SK-MEL-5 (cell line): ENCODE data around the gene GPR89A. TPM values are rescaled to one million over a fixed set of nuclear protein-coding genes. Genes with fewer than 3 reads are reported as not detected.
"Not testable (repeated sequence)": the region's sequence is repeated elsewhere in the genome, so short reads cannot be mapped to it uniquely, and the experiment has no call there.

Experiments
- DNase-seq: peaks from one replicate; pipeline ENCODE4 v3.0.0-alpha.2; 2016; ENCODE audit warnings: low read depth, low spot score
- in situ Hi-C: cut with HindIII; loops from 2 replicates; pipeline ENCODE4 v1.10.0; 2016; ENCODE audit warnings: low sequenced_read_pairs, high pct_unique_total_duplicates, low pct_unique_long_range_greater_than_20kb
- total RNA-seq: library from RNA; depleted of rRNA; stranded (reverse); fragments of >200 nt; shearing (Covaris generic); gene quantifications from 2 replicates; pipeline ENCODE4 v1.2.3, GENCODE V29; 2014; rRNA removed

Gene GPR89A
- total RNA-seq, 1 experiment from 2014 or later, result 62.4 TPM

GRCh38 chr1:145707183-145707867 is 99.5 kb downstream of the GPR89A start, which contains the start of gene PDZK1:
TSS of gene PDZK1 (minus strand) at chr1:145707368. CDS start at chr1:145688021, 19,347 bp downstream.
- no peak for DNase-seq
- in situ Hi-C loops, result no loop called here

DNA sequence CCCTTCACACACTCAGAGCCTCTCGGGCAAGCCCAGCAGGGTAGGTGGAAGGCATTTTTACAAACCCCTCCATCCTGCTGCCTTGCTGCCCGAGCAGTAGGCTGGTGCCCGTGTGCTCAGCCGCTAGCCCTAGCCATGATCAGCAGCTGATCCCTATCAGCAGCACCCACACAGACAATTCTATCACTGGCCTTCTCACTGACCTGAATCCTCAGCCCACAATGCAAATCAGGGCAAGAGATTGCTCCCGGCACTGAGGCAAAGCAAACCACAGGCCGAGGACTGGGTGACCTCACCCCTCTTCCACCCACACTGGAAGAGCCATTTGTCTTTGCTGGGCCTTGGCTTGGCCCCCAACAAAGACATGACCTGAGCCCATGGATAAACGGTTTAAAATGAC is 100.3 kb downstream of the GPR89A start:
- in situ Hi-C loops, result no loop called here
- DNase-seq, result no peak

DNA sequence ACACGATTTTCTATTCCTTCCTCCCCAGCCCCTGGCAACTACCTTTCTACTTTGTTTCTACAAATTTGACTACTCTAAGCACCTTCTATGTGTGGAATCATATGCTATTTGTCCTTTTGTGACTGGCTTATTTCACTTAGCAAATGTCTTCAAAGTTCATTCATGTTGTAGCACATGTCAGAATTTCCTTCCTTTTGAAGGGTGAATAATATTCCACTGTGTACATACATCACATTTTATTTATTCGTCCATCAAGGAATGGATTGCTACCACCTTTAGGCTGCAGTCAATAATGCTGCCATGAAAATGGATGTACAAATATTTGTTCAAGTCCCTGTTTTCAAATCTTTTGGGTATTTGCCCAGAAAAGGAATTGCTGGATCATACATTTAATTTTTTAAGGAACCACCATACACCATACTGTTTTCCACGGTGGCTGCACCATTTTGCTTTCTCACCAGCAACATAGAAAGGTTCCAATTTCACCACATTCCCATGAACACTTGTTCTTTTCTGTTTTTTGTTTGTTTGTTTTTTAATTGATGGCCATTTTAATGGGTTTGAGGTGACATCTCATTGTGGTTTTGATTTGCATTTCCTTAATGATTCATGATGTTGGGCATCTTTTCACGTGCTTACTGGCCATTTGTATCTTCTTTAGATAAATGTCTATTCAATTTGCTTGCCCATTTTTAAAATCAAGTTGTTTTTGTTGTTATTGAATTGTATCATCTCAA is 102.7 kb downstream of the GPR89A start:
- no peak for DNase-seq
- in situ Hi-C loops, result no loop called here

DNA sequence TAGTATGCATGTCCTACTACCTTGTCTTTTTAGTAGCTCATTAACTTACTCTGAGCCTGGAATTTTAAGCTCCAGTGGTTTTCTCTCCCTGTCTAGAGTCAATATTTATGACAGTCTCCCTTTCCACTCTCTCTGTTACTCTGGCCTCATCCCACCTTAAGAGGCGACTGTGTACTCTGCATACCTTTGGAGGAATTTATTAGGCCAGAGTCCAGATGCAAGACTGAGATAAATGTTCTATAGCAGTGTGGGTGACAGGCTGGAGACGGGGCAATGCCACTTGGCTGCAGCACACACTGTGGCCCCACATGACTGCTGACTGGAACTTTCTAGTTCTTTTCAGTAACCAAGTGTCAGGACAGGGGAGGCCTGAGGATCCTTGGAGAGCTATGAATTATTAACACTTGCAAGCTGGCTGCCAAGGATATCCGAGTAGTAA is 103.4 kb downstream of the GPR89A start:
- no peak for DNase-seq
- in situ Hi-C loops, result no loop called here

GRCh38 chr1:145714524-145715111 is 106.8 kb downstream of the GPR89A start:
- no peak for DNase-seq
- in situ Hi-C loops, result no loop called here

DNA sequence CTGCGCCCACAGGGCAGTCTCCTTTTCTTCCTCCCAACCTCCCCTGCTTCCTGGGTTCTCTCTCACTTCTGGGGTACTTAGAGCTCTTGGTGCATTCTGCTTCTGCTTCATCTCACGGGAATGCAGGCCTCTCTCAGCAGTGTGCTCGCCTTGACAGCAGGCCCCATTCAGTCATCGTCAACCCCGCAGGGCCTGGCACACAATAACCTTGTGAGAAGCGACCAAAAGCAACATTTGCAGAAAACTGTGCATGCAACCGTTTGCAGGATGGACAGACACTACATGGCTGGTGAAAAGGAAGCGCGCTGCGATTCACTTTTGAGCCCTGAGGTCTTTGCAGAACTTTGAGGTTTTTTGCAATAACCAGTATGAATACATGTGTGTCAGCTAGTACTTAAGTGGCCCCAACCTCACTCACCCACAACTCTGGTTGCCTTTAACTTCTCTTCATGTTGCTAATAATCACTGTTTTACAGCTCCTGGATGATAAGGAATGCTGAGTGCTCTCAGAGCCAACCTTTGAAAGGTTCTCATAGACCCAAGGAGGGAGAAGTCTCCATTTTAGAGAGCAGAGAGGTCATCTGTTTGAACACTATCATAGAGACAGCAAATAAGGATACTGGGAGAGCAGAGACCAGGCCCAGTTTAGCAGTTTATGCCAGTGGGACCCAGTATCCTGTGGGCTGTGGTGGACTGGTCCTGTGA is 109.0 kb downstream of the GPR89A start:
- in situ Hi-C loops, result no loop called here
- DNase-seq, result peak; percentile 73

DNA sequence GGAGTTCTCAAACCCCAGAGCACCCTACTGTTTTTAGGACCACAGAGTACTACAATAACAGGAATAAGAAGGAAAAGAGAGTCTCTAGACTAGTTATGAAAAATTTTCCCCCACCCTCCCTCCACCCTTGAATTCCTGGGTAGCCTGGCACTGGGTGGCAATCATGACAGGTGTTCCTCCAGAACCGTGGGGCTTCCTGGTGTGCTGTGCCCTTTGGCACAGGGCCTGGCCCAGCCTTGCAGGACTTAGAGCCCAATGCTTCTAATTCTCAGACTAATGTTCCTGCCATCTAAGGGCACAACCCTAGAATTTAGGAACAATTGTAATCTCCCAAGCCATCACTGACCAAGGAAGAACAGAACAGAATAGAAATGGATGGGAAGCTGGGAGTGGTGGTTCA is 110.0 kb downstream of the GPR89A start:
- in situ Hi-C loops, result no loop called here
- no peak for DNase-seq

- DNase-seq, in situ Hi-C loops: not testable (repeated sequence)
Observed at GRCh38 chr1:145718465-145718864, 110.7 kb downstream of the GPR89A start.

- in situ Hi-C loops, result no loop called here
- no peak for DNase-seq
Observed at GRCh38 chr1:145719230-145720079, 111.7 kb downstream of the GPR89A start, which contains the start of gene CD160. TSS of gene CD160 (plus strand) at chr1:145719499. CDS start at chr1:145728328, 8,829 bp downstream.

Other genes with a start within 250 kb of the GPR89A start
- 2.0 and 2.8 TPM in 2 replicates for gene NBPF20, start 182.4 kb upstream of the GPR89A start, total RNA-seq
- gene PDZK1, start 99.4 kb downstream of the GPR89A start, total RNA-seq, result 0.50 and 0.77 TPM in 2 replicates
- gene CD160, start 111.5 kb downstream of the GPR89A start, total RNA-seq, result 3.0 and 4.0 TPM in 2 replicates
- 18.2 and 19.6 TPM in 2 replicates for gene RNF115, start 216.1 kb downstream of the GPR89A start, total RNA-seq
- 55.8 and 61.3 TPM in 2 replicates for gene POLR3C, start 216.2 kb downstream of the GPR89A start, total RNA-seq
- gene NUDT17, start 237.6 kb downstream of the GPR89A start, total RNA-seq, result 9.4 and 15.5 TPM in 2 replicates